ENCODE data around the gene TSPAN14. TPM values are rescaled to one million over a fixed set of nuclear protein-coding genes. Genes with fewer than 3 reads are reported as not detected.

TSPAN14 gene
- total and polyA plus RNA-seq, 2 of the 8 experiments (the other 6 are each of a cell fraction or from before 2014, with no cell fraction given): 47.4 to 57.8 TPM

GRCh38 chr10:80466724-80467326, 12.7 kb downstream of the TSPAN14 start (continued):
- TF ChIP-seq, protein P1, sequence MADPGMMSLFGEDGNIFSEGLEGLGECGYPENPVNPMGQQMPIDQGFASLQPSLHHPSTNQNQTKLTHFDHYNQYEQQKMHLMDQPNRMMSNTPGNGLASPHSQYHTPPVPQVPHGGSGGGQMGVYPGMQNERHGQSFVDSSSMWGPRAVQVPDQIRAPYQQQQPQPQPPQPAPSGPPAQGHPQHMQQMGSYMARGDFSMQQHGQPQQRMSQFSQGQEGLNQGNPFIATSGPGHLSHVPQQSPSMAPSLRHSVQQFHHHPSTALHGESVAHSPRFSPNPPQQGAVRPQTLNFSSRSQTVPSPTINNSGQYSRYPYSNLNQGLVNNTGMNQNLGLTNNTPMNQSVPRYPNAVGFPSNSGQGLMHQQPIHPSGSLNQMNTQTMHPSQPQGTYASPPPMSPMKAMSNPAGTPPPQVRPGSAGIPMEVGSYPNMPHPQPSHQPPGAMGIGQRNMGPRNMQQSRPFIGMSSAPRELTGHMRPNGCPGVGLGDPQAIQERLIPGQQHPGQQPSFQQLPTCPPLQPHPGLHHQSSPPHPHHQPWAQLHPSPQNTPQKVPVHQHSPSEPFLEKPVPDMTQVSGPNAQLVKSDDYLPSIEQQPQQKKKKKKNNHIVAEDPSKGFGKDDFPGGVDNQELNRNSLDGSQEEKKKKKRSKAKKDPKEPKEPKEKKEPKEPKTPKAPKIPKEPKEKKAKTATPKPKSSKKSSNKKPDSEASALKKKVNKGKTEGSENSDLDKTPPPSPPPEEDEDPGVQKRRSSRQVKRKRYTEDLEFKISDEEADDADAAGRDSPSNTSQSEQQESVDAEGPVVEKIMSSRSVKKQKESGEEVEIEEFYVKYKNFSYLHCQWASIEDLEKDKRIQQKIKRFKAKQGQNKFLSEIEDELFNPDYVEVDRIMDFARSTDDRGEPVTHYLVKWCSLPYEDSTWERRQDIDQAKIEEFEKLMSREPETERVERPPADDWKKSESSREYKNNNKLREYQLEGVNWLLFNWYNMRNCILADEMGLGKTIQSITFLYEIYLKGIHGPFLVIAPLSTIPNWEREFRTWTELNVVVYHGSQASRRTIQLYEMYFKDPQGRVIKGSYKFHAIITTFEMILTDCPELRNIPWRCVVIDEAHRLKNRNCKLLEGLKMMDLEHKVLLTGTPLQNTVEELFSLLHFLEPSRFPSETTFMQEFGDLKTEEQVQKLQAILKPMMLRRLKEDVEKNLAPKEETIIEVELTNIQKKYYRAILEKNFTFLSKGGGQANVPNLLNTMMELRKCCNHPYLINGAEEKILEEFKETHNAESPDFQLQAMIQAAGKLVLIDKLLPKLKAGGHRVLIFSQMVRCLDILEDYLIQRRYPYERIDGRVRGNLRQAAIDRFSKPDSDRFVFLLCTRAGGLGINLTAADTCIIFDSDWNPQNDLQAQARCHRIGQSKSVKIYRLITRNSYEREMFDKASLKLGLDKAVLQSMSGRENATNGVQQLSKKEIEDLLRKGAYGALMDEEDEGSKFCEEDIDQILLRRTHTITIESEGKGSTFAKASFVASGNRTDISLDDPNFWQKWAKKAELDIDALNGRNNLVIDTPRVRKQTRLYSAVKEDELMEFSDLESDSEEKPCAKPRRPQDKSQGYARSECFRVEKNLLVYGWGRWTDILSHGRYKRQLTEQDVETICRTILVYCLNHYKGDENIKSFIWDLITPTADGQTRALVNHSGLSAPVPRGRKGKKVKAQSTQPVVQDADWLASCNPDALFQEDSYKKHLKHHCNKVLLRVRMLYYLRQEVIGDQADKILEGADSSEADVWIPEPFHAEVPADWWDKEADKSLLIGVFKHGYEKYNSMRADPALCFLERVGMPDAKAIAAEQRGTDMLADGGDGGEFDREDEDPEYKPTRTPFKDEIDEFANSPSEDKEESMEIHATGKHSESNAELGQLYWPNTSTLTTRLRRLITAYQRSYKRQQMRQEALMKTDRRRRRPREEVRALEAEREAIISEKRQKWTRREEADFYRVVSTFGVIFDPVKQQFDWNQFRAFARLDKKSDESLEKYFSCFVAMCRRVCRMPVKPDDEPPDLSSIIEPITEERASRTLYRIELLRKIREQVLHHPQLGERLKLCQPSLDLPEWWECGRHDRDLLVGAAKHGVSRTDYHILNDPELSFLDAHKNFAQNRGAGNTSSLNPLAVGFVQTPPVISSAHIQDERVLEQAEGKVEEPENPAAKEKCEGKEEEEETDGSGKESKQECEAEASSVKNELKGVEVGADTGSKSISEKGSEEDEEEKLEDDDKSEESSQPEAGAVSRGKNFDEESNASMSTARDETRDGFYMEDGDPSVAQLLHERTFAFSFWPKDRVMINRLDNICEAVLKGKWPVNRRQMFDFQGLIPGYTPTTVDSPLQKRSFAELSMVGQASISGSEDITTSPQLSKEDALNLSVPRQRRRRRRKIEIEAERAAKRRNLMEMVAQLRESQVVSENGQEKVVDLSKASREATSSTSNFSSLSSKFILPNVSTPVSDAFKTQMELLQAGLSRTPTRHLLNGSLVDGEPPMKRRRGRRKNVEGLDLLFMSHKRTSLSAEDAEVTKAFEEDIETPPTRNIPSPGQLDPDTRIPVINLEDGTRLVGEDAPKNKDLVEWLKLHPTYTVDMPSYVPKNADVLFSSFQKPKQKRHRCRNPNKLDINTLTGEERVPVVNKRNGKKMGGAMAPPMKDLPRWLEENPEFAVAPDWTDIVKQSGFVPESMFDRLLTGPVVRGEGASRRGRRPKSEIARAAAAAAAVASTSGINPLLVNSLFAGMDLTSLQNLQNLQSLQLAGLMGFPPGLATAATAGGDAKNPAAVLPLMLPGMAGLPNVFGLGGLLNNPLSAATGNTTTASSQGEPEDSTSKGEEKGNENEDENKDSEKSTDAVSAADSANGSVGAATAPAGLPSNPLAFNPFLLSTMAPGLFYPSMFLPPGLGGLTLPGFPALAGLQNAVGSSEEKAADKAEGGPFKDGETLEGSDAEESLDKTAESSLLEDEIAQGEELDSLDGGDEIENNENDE (IDR thresholded peaks at IDR 0.05; ENCODE audit: insufficient replicate concordance, low read length): no peak
- TF ChIP-seq JUND (IDR thresholded peaks at IDR 0.05; ENCODE audit: low read length): no peak
- TF ChIP-seq NANOG (IDR thresholded peaks at IDR 0.05; ENCODE audit: insufficient read depth, low read depth, low read length, poor library complexity, severe bottlenecking): no peak
